NCI-H2171 (cell line): ENCODE results near the gene HIF1A.
"Not testable (repeated sequence)": the region's sequence is repeated elsewhere in the genome, so short reads cannot be mapped to it uniquely, and the experiment has no call there.

Source experiments
- DNase-seq: peaks from one replicate; lab custom pipeline; 2025; lab: John Stamatoyannopoulos, UW

Gene HIF1A

GRCh38 chr14:61749264-61749663 lies 54.0 kb downstream of the HIF1A start:
- no peak for DNase-seq

- DNase-seq = peak; percentile 67
Observed at GRCh38 chr14:61749867-61750266, 54.6 kb downstream of the HIF1A start.

GRCh38 chr14:61750708-61751474 lies 55.6 kb downstream of the HIF1A start:
- DNase-seq = peak; percentile 89

DNA sequence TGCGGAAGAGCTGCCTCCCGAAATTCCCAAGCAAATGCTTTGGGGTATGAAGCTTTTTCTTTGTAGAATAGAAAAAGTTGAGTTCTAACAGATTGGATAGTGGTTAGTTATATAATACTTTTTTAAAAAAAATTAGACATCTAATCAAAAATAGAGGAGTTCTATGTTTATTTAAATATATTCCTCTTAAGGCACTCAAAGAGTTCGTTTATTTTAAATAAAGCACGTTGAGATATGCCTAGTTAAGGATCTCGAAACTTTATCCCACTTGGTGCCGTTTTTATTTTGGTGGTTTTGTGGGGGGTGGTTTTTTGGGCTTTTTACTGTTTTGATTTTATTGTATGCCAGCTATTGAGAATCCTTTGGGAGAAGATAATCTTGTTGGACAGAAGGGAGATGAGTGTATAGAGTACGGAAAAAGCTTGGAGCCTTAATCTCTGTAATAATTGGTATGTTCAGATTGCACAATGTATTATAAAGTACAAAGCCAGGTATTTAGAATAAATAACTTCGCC lies 56.2 kb downstream of the HIF1A start:
- DNase-seq = no peak

GRCh38 chr14:61752626-61753025 lies 57.3 kb downstream of the HIF1A start:
- no peak for DNase-seq

GRCh38 chr14:61753631-61754030 lies 58.3 kb downstream of the HIF1A start:
- DNase-seq = no peak

- no peak for DNase-seq
Observed at GRCh38 chr14:61754627-61755381, 59.5 kb downstream of the HIF1A start.

DNA sequence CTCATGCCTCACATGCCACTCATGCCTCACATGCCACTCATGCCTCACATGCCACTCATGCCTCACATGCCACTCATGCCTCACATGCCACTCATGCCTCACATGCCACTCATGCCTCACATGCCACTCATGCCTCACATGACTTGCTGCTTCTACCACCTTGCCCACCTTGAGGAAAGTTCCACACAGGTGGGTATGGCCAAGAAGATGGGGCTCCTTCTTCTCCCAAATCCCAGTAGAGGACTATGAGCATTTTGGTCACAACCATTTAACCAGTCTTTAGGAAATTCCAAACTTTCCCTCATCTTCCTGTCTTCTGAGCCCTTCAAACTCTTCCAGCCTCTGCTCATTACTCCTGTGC lies 60.0 kb downstream of the HIF1A start:
- not testable (repeated sequence) for DNase-seq

- no peak for DNase-seq
Observed at GRCh38 chr14:61756135-61756534, 60.8 kb downstream of the HIF1A start.

DNA sequence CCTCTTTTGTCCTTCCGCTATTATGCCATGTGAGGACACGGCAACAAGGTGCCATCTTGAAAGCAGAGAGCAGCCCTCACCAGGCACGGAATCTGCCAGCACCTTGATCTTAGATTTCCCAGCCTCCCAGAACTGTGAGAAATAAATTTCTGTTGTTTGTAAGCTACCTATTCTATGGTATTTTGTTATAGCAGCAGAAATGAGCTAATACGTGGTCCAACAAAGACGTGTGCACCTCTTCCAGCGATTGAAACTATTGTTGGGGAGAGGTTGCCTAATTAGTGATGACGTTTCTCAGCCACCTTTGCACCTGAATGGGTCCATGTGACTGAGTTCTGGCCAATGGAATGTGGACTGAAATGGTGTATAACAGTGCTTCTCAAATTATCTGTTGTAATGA lies 64.6 kb downstream of the HIF1A start:
- DNase-seq = no peak

DNA sequence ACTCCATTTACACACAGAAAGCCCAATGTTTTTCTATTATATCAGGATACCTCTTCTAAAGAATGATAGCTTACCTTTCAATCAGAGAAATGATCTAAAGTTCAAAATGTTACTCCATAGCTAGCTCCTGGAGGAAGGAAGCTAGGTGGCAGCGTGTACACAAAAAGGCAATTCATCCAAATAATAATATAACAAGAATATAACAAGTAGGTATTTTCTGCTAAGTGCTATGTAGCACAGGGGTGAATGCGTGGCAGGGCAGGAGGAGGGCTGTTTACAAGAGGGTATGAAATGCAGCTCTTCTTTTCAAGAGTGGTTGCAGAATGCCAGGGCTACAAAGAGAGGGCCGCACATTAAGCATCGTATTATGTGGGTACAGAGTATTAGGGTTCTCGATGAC lies 66.2 kb downstream of the HIF1A start:
- DNase-seq = no peak

- DNase-seq = peak; percentile 99
Observed at GRCh38 chr14:61761959-61762786, 66.9 kb downstream of the HIF1A start, which contains the start of gene SNAPC1. Gene SNAPC1 (plus strand): TSS chr14:61762420. CDS start chr14:61762461, 41 bp downstream.

DNA sequence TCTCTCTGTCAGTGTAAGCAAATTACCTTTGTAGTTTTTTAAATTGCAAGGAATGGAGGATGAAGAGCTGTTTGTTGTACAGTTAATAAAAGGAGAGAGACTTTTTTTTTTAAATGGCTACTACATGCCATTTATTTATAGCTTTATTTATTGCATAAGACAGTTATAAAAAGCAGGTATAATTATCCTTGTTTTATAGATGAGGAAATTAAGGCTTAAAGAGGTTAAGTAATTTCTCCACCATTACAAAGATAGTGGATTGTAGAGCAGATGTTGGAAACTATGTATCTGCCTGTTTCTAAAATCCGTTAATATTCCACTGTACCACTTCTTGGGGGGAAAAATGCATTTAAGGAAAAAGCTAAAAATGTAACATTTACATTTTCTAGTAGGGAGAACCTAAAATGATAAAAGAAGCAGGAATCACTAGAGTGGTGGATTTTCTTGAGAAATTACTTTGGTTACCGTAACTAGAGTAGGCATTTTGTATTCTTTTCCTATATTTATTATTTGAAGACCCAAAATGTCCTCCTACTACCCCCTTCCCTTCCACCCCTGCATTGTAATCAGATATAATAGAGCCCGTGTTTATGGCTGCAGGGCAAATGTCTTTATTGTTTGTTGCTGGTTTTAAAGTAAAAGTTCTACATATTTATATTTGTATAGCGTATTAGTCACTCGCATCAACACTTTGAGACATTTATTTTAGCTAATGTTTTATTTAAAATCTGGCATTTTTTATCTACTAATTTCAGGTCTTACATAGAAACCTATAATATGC lies 69.2 kb downstream of the HIF1A start:
- no peak for DNase-seq

GRCh38 chr14:61765225-61765943 lies 70.1 kb downstream of the HIF1A start:
- DNase-seq = no peak

GRCh38 chr14:61766151-61766550 lies 70.8 kb downstream of the HIF1A start:
- DNase-seq = no peak

GRCh38 chr14:61768240-61768639 lies 72.9 kb downstream of the HIF1A start:
- no peak for DNase-seq

- no peak for DNase-seq
Observed at GRCh38 chr14:61769893-61770292, 74.6 kb downstream of the HIF1A start.

GRCh38 chr14:61774861-61775260 lies 79.5 kb downstream of the HIF1A start:
- DNase-seq = no peak

DNA sequence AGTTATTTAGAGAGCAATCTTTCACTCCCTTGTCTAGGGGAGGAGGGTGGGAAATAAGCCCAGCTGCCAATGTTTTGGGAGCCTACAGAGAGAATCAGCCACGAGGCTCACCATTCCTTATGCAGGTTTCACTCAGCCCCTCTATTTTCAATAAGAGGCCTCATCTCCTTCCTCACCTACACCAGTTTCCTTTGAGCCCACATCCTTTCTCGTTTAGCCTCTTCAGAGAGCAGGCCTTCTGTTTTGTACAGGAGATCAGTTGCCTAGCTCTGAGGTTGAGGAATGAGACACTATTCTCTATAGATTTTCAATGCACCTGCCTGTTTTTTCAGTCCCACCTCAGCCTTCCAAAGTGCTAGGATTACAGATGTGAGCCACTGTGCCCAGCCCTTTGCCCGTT lies 84.8 kb downstream of the HIF1A start:
- no peak for DNase-seq

GRCh38 chr14:61797309-61797708 lies 102.0 kb downstream of the HIF1A start:
- no peak for DNase-seq
